Measurements from ENCODE around the gene C1orf167.

Gene C1orf167

GRCh38 chr1:11748294-11749202, 13.4 kb upstream of the C1orf167 start:
- Histone ChIP-seq H3K36me3 (ENCODE audit: low read length) (no peaks in the 10 kb centered on the region), H3K27ac (ENCODE audit: low read depth, low read length) (no peak overlapping the region), H3K9ac (ENCODE audit: low read length) (no peak overlapping the region), H3K27me3 (ENCODE audit: low read length) (no peaks in the 10 kb centered on the region), H3K9me2 (replicated peaks; ENCODE audit: insufficient read depth, low read length) (no peaks in the 10 kb centered on the region), H4K20me1 (ENCODE audit: low read depth, low read length) (no peaks in the 10 kb centered on the region), H3K79me2 (ENCODE audit: insufficient read depth, low read length) (no peaks in the 10 kb centered on the region), H3F3A (ENCODE audit: insufficient read depth) (no peaks in the 10 kb centered on the region), H2AFZ (ENCODE audit: low read depth, low read length, severe bottlenecking) (no peak overlapping the region), H3K4me2 (ENCODE audit: low read depth, low read length, poor library complexity, severe bottlenecking) (no peak overlapping the region), H3K4me3 (ENCODE audit: insufficient read depth, low read length, poor library complexity, severe bottlenecking) (no peak overlapping the region), H3K9me3 (ENCODE audit: insufficient read depth, low read length) (no peaks in the 10 kb centered on the region)
- TF ChIP-seq EZH2phosphoT487 (conservative IDR thresholded peaks at IDR 0.05; ENCODE audit: low read length), result no peak
- TF ChIP-seq CTCF (IDR thresholded peaks at IDR 0.05; ENCODE audit: insufficient read depth, low read length, poor library complexity, severe bottlenecking), result no peak

- TF ChIP-seq CTCF (IDR thresholded peaks at IDR 0.05; ENCODE audit: insufficient read depth, low read length, poor library complexity, severe bottlenecking) (no peak), EZH2phosphoT487 (conservative IDR thresholded peaks at IDR 0.05; ENCODE audit: low read length) (no peak)
- H3K27me3 ChIP-seq (ENCODE audit: low read length), result no peaks in the 10 kb centered on the region
- no peaks in the 10 kb centered on the region for H3K9me3 ChIP-seq (ENCODE audit: insufficient read depth, low read length)
- no peaks in the 10 kb centered on the region for H3K36me3 ChIP-seq (ENCODE audit: low read length)
- no peaks in the 10 kb centered on the region for H4K20me1 ChIP-seq (ENCODE audit: low read depth, low read length)
- H2AFZ ChIP-seq (ENCODE audit: low read depth, low read length, severe bottlenecking), result no peak overlapping the region
- no peak overlapping the region for H3K4me2 ChIP-seq (ENCODE audit: low read depth, low read length, poor library complexity, severe bottlenecking)
- H3K27ac ChIP-seq (ENCODE audit: low read depth, low read length), result no peak overlapping the region
- H3K9ac ChIP-seq (ENCODE audit: low read length), result no peak overlapping the region
- no peaks in the 10 kb centered on the region for H3K79me2 ChIP-seq (ENCODE audit: insufficient read depth, low read length)
- H3K9me2 ChIP-seq (replicated peaks; ENCODE audit: insufficient read depth, low read length), result no peaks in the 10 kb centered on the region
- H3F3A ChIP-seq (ENCODE audit: insufficient read depth), result no peaks in the 10 kb centered on the region
- H3K4me3 ChIP-seq (ENCODE audit: insufficient read depth, low read length, poor library complexity, severe bottlenecking), result no peak overlapping the region
Observed at GRCh38 chr1:11749203-11749689, 12.7 kb upstream of the C1orf167 start.

- no peaks in the 10 kb centered on the region for H3K9me2 ChIP-seq (replicated peaks; ENCODE audit: insufficient read depth, low read length)
- H3K4me3 ChIP-seq (ENCODE audit: insufficient read depth, low read length, poor library complexity, severe bottlenecking), result no peak overlapping the region
- no peak overlapping the region for H3K9ac ChIP-seq (ENCODE audit: low read length)
- no peak overlapping the region for H3K4me2 ChIP-seq (ENCODE audit: low read depth, low read length, poor library complexity, severe bottlenecking)
- H3K36me3 ChIP-seq (ENCODE audit: low read length), result no peaks in the 10 kb centered on the region
- no peak overlapping the region for H2AFZ ChIP-seq (ENCODE audit: low read depth, low read length, severe bottlenecking)
- no peaks in the 10 kb centered on the region for H3K27me3 ChIP-seq (ENCODE audit: low read length)
- H3K9me3 ChIP-seq (ENCODE audit: insufficient read depth, low read length), result no peaks in the 10 kb centered on the region
- no peaks in the 10 kb centered on the region for H3F3A ChIP-seq (ENCODE audit: insufficient read depth)
- no peak overlapping the region for H3K27ac ChIP-seq (ENCODE audit: low read depth, low read length)
- no peak for TF ChIP-seq EZH2phosphoT487 (conservative IDR thresholded peaks at IDR 0.05; ENCODE audit: low read length)
- TF ChIP-seq CTCF (IDR thresholded peaks at IDR 0.05; ENCODE audit: insufficient read depth, low read length, poor library complexity, severe bottlenecking), result no peak
- no peaks in the 10 kb centered on the region for H3K79me2 ChIP-seq (ENCODE audit: insufficient read depth, low read length)
- no peaks in the 10 kb centered on the region for H4K20me1 ChIP-seq (ENCODE audit: low read depth, low read length)
Observed at GRCh38 chr1:11749996-11750395, 12.0 kb upstream of the C1orf167 start.
